CD4-positive, alpha-beta T cell treated with Interleukin-15 for 1 hour (primary cell): ENCODE measurements around the gene H1-8.
"Not testable (repeated sequence)": the region's sequence is repeated elsewhere in the genome, so short reads cannot be mapped to it uniquely, and the experiment has no call there.

Experiments
- DNase-seq: peaks from one replicate; pipeline ENCODE4 v3.0.0-alpha.2; 2020

Gene H1-8

DNA sequence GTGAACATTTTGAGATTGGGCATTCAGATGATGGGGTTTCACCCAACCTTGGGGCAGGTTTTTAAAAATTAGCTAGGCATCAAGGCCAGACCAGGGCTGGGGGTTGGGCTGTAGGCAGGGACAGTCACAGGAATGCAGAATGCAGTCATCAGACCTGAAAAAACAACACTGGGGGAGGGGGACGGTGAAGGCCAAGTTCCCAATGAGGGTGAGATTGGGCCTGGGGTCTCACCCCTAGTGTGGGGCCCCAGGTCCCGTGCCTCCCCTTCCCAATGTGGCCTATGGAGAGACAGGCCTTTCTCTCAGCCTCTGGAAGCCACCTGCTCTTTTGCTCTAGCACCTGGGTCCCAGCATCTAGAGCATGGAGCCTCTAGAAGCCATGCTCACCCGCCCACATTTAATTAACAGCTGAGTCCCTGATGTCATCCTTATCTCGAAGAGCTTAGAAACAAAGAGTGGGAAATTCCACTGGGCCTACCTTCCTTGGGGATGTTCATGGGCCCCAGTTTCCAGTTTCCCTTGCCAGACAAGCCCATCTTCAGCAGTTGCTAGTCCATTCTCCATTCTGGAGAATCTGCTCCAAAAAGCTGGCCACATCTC, 8.4 kb upstream of the H1-8 start:
- DNase-seq, result no peak

DNA sequence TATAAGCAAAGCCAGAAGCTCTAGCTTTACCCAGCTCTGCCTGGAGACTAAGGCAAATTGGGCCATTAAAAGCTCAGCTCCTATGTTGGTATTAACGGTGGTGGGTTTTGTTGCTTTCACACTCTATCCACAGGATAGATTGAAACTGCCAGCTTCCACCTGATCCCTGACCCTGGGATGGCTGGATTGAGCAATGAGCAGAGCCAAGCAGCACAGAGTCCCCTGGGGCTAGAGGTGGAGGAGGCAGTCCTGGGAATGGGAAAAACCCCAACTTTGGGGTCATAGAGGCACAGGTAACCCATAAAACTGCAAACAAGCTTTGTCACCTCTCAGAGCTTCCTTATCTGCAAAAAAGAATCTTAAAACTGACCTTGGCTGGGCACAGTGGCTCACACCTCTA, 7.9 kb upstream of the H1-8 start:
- DNase-seq, result no peak

DNA sequence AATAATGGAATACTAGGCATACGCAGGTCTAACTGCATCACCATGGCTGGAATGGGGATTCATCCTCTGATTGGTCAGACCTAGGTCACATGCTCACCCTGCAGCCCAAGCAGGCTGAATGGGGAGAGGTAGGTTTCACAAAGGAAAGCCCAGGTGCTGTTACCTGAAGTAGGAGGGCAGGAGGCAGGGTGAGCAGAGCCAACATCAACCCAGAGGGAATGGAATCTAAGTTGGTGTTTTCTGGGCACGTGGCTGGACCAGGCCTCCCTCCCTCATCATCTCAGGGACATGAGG, 6.7 kb upstream of the H1-8 start:
- no peak for DNase-seq

DNA sequence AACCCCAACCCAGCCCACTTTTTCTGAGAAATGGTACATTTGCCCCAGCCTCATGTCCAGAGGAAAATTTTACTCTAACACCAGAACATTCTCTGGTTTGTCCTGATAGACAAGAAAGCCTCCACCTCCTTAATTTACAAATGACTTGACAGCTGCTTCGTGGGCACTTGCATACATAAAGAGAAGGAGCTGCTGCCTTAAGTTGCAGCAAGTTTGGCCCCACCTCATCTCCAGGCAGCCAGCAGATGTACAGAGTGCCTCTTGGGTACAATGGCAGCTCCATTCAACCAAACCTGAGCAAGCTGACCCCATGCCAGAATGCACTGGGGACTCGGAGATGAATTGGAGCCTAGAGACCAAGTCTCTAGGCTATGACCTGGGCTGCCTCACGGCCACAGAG, 6.2 kb upstream of the H1-8 start:
- DNase-seq, result no peak

DNA sequence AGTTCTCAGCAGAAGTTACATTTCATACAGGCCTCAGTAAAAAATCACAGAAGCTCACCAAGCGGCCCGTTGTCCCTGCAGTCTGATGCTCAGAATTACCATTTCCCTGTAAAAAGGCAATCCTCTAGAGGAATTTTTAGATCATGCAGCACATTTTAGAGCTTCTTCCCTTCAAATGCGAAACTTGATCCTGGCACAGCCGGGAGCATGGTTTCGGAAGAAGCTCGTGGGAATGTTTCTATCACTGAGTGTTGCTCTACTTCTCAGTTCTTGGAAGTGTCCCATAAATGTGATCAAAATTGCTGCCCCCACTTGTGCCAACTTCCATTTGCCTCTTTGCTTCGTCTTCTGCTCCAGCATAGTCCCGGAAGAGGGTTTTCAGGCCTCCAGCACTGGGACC, 3.8 kb upstream of the H1-8 start:
- no peak for DNase-seq

DNA sequence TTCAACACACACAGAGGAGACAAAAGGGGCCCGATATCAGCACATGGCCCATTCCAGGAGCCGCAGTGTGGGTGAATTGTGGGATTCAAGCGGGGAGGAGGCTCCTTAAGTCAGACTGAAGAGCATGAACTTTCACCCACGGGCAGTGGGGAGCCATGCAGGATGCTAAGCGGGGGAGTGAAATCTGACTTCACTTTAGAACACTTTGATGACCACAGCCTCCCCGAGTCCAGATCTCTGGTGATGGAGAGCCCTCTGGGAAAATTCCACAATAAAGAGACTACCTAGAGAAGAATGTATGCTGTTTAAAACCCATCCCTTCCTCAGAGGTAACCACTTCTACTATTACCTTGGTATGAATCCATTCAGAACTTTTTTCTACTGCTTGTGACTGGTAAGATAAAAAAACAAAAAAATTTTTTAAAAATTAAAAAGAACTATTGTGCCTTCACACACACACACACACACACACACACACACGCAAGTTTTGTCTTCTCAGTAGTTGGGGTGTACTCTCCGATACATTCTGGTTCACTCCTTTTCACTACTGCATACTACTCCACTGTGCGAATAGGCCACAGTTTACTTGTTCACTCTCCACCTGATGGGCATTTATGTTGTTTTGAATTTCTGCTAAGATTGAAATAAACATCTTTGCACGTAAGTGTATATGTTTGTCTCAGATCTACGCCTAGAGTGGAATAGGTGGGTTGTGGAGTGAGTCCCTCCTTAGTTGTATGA, 2.0 kb upstream of the H1-8 start:
- DNase-seq, result no peak

DNA sequence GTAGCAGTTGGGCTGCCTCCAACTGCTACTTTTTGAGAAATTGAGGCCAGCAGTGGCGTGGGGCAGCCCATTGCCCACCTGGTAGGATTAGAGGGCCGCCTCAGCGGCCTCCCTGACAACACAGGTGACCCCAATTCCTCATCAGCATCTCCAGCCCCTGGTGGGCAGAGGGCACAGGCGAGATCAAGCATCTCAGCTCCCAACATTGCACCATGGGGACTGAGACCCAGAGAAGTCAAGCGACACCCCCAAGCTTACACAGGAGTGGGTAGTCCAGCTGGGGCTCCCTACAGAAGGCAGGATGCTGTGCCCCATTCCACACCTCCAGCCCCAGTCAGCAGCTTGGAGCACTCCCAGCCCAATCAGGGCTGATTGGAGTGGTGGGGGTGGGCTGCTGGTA, 228 bp upstream of the H1-8 start:
- no peak for DNase-seq

DNA sequence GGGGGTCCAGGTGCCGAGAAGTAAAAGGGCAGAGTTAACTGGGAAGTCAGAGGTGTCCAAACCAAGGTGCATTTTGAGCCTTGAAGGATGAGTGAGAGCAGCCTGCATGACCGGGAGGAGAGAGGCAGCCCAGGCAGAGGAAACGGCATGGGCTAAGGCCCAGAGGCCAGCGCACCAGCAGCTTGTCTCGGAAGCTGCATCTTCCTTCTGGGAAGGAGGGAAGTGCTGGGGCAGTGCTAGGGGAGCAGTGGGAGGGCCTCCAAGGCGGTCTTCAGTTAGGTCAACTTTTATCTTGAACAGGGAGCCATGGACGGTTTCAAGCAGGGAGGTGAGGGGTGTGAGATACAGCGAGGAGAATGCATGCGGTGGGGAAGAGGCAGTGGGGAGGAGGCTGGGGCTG, 1.0 kb downstream of the H1-8 start:
- no peak for DNase-seq

DNA sequence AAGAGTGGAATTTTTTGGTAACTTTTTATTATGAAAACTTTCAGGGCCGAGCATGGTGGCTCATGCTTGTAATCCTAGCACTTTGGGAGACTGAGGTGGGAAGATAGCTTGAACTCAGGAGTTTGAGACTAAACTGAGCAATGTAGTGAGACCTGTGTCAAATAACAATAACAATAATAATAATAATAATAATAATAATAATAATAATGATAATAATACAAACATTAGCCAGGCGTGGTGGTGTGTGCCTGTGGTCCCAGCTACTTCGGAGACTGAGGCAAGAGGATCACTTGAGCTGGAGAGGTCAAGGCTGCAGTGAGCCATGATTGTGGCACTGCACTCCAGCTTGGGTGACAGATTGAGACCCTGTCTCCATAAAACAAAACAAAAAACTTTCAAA, 3.0 kb downstream of the H1-8 start:
- DNase-seq, result not testable (repeated sequence)

DNA sequence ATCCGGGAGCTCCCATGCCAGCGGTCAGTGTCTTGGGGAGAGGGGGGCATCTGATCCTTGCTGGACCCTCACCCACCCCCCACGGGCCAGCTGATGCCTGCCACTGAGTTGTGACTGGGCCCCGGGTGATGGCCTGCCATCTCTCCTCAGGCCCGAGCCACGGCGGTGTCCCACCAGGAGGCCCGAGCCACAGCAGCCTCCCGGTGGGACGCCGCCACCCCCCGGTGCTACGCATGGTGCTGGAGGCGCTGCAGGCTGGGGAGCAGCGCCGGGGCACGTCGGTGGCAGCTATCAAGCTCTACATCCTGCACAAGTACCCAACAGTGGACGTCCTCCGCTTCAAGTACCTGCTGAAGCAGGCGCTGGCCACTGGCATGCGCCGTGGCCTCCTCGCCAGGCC, 4.3 kb downstream of the H1-8 start:
- no peak for DNase-seq

DNA sequence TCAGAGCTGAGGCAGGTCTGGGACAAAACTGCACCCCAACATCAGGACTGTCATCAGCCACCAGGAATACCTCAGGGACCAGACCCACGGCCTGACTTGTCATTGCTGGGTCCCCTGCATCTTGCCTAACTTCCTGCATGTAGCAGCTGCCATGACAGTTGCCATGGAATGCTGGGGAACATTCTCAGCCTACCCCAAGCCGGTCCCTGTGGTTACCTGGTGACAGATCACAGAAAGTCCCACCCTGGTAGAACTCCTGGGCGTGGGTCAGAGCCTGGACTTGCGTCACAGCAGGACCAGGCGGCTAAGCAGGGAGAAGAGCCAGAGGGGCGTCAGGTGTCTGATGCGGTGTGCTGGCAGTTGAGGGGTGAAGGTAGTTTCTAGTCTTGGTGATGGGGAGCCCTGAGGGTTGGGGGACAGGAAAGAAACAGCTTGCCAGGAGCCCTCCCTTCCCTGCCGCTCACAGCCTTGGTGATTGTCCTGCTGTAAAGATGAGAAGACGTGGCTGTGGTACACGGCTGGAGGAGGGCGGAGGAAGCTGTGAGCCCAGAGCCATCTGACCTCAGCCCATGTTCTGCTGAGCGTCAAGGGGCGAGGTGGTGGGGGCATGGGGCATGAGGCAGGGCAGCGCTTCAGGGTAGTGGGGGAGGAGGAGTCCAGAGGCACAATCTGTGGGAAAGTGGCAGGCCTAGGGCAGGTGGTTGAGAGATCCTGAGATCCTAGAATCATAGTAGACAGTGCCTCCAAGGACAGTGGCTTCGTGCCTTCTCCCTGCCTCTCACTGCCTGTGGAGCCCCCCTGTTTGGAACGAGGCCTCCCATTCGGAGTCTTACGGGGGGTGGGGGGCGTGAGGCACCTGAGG, 5.4 kb downstream of the H1-8 start:
- DNase-seq, result no peak

DNA sequence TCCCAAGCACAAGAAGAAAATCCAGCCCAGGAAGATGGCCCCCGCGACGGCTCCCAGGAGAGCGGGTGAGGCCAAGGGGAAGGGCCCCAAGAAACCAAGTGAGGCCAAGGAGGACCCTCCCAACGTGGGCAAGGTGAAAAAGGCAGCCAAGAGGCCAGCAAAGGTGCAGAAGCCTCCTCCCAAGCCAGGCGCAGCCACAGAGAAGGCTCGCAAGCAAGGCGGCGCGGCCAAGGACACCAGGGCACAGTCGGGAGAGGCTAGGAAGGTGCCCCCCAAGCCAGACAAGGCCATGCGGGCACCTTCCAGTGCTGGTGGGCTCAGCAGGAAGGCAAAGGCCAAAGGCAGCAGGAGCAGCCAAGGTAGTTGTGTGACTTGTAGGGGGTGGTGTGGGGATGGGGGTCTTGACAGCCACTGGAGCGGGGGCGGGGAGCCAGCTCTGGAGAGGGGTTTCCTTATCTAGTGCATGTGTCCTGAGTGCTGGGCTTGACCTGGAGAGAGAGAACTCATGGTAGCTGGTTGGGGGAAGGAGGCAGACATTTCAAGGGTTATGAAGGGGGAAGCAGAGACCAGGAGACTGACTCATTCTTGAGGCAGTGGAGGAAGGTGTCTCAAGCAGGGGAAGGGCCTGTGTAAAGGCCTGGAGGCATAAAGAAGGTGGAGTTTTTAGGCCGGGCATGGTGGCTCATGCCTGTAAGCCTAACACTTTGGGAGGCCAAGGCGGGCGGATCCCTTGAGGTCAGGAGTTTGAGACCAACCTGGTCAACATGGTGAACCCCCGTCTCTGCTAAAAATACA, 6.2 kb downstream of the H1-8 start:
- peak; percentile 29 for DNase-seq

DNA sequence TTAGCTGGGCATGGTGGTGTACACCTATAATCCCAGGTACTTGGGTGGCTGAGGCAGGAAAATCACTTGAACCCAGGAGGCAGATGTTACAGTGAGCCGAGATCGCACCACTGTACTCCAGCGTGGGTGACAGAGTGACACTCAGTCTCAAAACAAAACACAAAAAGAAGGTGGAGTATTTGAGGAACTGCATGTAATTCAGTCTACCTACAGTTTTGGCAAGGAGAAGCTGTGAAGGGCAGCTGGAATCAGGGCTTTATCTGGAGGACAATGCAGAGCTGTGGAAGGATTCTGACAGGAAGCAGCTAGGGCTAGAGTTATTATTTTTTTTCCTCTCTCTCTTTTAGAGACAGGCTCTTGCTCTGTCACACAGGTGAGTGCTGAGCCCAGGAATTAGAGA, 6.8 kb downstream of the H1-8 start:
- DNase-seq, result no peak

DNA sequence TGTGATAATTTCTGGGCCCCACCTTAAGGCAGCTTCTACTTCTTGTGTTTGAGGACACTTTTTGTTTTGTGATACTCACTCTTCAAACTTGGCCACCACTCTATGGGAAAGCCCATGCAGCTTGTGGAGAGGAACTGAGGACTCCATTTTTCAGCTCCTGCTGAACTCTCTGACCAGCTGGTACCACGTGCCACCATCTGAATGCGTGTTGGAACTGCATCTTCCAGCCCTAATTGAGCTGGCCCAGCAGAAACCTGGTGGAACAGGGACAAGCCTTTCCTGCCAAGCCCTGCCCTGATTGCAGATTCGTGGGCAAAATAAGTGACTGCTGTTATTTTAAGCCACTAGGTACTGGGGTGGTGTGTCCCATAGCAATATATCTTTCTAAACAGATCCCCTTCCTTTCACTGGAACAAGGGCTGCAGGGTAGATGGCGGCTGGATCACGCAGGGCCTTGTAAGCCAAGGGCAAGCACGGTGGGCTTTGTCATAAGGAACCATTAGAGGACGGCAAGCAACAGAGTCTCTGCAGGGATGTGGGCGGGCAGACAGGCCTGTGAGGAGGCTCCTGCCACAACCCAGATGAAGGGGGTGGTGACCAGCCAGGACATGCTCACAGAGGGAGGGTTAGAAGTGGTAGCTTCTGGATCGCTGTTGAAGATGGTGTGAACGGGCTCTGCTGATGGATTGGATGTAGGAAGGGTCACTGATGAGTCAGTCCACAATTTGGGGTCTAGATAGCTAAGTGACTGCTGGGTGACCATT, 9.5 kb downstream of the H1-8 start:
- DNase-seq, result no peak

DNA sequence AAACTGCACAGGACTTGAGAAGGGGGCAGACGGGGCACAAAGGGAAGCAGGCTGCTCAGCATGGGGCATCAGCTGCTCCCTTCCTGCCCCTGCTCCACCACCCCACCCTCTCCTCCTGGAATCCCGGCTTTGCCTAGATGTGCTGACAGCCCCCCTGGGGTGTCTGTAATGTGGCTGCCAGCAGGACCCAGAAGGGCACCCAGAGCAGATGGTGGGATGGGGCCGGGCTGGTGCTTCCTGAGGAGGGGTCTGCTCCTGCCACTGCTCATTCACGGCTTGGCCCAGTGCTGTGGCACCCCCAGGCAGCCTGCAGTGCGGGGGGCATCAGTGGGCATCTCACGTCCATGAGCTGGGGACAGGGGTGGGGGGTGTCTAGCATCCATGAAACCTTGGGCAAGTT, 10.2 kb downstream of the H1-8 start:
- no peak for DNase-seq

DNA sequence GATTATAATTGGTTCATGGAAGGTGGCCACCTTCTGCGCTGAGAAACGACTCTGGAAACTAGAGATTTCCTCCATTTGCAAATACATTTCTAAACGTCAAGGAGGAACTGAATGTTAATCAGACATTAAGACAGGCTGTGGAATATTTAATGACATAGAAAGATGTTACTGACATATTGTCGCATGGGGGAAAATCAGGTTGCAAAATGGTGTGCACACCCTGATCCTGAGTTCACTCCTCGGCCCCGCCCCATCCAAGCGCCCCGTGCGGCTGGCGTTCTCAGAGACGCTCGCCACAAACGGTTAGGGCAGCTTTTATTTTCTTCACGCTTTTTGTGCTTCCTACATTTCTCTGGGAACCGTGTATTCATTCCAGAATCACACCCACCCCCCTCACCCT, 10.7 kb downstream of the H1-8 start:
- DNase-seq, result peak; percentile 33

DNA sequence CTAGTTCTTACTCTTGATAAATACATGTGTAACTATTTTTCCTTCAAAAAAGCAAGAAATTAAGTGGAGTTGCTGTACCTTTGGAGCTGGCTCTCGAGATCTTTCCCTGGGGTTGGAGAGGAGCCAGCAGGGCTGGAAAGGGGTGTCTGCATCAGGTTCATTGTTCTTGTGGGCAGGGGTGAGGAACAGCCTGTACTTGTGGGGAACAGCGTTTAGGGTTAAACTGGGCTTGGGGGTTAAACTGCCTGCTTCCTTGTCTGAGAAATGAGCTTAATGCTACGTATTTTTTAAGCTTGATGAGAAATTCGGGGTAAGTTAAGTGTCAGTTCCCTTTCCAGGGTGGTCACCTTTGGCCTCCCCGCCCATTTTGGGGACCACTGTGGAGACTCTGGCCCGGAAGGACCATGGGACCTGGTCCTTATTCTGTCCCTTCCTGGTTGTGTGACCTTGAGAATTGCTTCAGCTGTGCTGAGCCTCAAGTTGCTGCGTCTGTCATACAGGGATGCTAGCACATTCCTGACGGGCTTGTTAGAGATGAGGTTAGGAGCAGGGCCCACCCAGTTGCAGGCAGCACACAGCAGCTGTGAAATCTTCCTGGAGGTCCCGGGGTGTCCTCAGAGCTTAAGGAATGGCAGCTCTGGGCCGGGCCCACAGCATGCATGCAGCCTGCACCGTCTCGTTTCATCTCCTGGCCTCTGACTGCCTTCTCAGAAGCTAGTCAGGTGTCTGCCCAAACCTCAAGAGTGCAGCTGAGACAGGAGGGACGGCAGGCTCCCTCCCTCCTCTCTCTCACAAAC, 11.6 kb downstream of the H1-8 start:
- DNase-seq, result no peak

DNA sequence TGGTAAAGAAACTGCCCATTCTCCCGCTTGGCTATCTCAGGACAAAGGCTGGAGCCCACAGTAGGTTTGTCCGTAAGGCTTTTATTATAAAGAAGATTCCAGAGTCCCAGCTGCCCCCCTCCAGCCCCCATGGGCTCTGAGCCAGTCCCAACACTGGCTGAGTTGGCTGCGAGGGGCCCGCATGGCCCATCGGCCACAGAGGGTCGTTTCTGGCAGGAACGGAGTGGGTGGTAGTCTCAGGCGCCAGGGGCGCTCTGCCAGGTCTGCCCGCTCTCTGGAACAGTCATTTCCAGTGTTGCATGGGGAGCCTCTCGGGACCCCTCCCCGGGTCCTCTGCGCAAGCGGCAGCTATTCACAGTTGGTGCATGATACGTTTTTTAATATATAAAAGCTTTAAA, 12.2 kb downstream of the H1-8 start:
- DNase-seq, result no peak

DNA sequence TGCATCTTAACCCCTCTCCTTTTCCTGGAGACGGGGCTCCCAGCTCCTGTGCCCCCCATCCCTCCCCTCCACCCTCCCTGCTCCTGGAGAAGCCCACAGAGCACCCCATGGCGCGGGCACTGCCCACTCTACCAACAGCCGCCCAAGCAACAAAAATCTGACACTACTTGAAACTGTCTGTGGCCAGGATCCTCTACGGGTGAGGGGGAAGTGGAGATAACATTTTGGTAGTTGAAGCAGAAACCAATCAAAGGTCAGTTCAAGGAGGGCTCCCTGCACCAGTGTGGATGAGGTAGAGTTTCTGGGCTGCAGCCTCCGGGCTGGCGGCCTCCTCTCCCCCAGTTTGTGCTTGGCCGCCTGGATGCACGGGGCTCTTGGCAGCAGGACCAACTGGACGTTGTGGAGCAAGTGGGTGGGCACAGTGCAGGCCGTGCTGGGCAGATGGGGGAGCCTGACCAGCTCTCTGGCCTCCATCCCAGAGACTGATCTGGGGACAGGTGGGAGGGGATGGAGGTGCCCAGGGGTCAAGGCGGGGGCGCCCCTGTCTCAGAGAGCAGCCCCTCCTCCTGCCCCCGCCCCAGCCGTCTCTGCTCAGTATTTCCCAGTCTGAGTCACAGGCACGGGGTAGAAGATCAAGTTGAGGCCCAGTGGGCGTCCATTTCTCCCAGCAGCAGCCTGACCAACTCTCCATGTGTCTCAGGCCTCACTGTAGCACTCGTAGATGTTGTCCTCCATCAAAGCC, 12.8 kb downstream of the H1-8 start:
- DNase-seq, result no peak

DNA sequence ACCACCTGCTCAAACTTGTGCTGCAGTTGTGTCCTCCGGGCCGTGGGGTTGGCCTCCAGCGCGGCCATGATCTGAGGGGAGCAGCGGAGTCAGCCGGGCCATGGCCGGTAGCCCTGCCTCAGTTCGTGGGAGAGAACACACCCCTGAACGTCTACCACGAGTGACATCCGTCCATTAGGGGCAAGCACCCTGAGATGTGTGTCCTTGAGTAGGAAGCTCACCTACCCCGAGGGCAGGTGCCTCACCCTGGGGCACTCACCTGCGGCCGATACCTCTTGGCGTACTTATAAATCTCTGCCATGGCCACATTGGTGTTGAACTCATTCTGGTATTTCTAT, 13.4 kb downstream of the H1-8 start:
- no peak for DNase-seq

DNA sequence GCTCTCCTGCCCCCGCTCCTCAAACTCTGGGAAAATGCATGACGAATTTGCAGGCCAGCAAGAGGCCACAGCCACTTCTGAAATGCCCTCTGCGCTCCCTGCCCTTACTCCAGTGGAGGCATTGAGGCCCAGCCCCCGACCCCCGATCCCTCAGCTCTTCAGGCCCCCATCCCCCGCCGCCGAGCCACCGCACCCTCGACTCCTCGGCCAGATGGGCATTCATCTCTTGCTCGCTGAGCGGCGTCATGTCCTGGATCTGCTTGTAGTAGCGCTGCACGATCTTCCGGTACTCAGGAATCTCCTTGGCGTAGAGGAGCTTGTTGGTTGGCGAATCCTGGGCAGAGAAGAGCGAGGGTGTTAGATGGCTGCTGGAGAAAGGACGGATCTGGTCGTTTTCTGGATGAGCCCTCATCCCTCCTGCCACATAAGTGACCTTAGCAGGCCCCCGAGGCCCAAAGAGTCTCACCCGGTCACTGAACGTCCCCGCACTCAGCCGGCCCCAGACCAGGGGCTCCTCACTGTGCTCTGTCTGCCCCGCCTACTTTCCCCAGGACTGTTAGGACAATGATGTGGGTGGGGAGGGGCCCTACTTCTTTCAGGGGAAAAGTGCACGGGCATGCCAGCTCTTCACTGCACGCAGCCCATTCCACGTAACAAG, 14.0 kb downstream of the H1-8 start:
- DNase-seq, result no peak
